ENCODE results near the gene LEMD2. TPM values are rescaled to one million over a fixed set of nuclear protein-coding genes. Genes with fewer than 3 reads are reported as not detected.

LEMD2 gene
- total RNA-seq, 1 experiment from 2014 or later, result 43.9 TPM

DNA sequence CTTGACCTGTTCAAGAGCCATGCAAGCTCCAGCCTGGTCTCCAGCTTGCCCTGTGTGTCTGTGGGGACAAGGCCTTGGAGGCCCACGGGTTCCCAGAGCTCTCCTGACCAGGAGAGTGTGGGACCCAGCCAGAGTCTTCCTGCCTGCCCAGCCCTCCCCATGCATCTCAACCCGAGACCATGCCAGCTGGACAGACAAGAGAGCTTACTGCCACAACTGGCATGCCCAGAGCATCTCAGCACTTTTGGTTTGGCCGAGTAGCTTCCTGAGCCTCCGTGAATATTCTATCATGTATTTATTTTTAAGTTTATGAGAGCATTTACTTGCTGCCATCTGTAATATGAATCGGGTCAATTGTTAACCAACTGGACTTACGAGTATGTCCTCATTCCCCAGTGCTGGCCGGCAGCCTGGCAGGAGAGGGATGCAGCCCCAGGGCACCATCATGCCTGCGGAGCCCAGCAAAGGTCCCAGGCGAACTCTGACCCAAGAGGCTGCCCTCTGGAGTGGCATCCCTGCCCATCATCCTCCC, 57.1 kb downstream of the LEMD2 start:
- H3K9me2 ChIP-seq (ENCODE audit: insufficient read depth), result no peaks in the 10 kb centered on the region
- H3K4me2 ChIP-seq (ENCODE audit: low read length), result no peak overlapping the region
- no peak overlapping the region for H2AFZ ChIP-seq (ENCODE audit: low read depth, low read length, poor library complexity, severe bottlenecking)
- H3K9me3 ChIP-seq (ENCODE audit: control insufficient read depth in 1 of 2, insufficient read depth in 1 of 2, low read depth in 1 of 2, low read length in 2 of 2), result no peaks in the 10 kb centered on the region
- H3K36me3 ChIP-seq (ENCODE audit: control insufficient read depth in 1 of 2, insufficient read depth in 2 of 2, low read length in 2 of 2), result no peaks in the 10 kb centered on the region
- no peaks in the 10 kb centered on the region for H4K20me1 ChIP-seq (ENCODE audit: insufficient read depth)
- ChIA-PET POLR2A (no interaction called here), RAD21 (ENCODE audit: low non-redundant PET in 1 of 2, low total read pairs in 2 of 2, uncharacterized antibody in 2 of 2, unreplicated experiment in 2 of 2) (no interaction called here), CTCF (interaction anchor here (0.9 kb wide), 1 partner anchor 21 kb away, joined by 3 read pairs; the partner anchor contains the start of gene UQCC2)
- peaks cover 0 to 10% of the 10 kb centered on the region in 2 experiments; a peak in 2 of 4 replicates for H3K4me1 ChIP-seq (ENCODE audit: control insufficient read depth in 1 of 2, insufficient read depth in 2 of 2, low read length in 2 of 2)
- DNase-seq (ENCODE audit: low read depth, low spot score) (no peak), ATAC-seq (no peak)
- H3K9ac ChIP-seq (ENCODE audit: low read length), result no peak overlapping the region
- no peaks in the 10 kb centered on the region for H3K79me2 ChIP-seq (ENCODE audit: insufficient read depth, low read length)
- TF ChIP-seq ELF1 (IDR thresholded peaks at IDR 0.05; ENCODE audit: borderline replicate concordance, low read depth) (no peak), EZH2phosphoT487 (IDR thresholded peaks at IDR 0.05; ENCODE audit: borderline replicate concordance) (no peak), CEBPB (IDR thresholded peaks at IDR 0.05; ENCODE audit: low read depth) (no peak), POLR2A (IDR thresholded peaks at IDR 0.05; ENCODE audit: borderline replicate concordance, extremely low read depth, insufficient read depth, insufficient read length) (no peak), POLR2AphosphoS5 (IDR thresholded peaks at IDR 0.05; ENCODE audit: low read depth, low read length) (no peak), TCF7L2 (IDR thresholded peaks at IDR 0.05; ENCODE audit: borderline replicate concordance, extremely low read depth, insufficient read depth, insufficient read length) (no peak), ZFX (IDR thresholded peaks at IDR 0.05) (no peak), JUND (IDR thresholded peaks at IDR 0.05) (no peak), RAD21 (IDR thresholded peaks at IDR 0.05; ENCODE audit: low read depth) (no peak)
- TF ChIP-seq, protein P1, sequence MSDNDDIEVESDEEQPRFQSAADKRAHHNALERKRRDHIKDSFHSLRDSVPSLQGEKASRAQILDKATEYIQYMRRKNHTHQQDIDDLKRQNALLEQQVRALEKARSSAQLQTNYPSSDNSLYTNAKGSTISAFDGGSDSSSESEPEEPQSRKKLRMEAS (IDR thresholded peaks at IDR 0.05), result no peak
- TF ChIP-seq, protein P2, sequence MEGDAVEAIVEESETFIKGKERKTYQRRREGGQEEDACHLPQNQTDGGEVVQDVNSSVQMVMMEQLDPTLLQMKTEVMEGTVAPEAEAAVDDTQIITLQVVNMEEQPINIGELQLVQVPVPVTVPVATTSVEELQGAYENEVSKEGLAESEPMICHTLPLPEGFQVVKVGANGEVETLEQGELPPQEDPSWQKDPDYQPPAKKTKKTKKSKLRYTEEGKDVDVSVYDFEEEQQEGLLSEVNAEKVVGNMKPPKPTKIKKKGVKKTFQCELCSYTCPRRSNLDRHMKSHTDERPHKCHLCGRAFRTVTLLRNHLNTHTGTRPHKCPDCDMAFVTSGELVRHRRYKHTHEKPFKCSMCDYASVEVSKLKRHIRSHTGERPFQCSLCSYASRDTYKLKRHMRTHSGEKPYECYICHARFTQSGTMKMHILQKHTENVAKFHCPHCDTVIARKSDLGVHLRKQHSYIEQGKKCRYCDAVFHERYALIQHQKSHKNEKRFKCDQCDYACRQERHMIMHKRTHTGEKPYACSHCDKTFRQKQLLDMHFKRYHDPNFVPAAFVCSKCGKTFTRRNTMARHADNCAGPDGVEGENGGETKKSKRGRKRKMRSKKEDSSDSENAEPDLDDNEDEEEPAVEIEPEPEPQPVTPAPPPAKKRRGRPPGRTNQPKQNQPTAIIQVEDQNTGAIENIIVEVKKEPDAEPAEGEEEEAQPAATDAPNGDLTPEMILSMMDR (IDR thresholded peaks at IDR 0.05 in 2 of 3, conservative IDR thresholded peaks at IDR 0.05 in 1 of 3; ENCODE audit: borderline replicate concordance in 1 of 3, insufficient read depth in 1 of 3, low read depth in 2 of 3, low read length in 2 of 3), result no peak
- TF ChIP-seq, protein P3, sequence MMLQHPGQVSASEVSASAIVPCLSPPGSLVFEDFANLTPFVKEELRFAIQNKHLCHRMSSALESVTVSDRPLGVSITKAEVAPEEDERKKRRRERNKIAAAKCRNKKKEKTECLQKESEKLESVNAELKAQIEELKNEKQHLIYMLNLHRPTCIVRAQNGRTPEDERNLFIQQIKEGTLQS (IDR thresholded peaks at IDR 0.05), result no peak
- TF ChIP-seq, protein P4, sequence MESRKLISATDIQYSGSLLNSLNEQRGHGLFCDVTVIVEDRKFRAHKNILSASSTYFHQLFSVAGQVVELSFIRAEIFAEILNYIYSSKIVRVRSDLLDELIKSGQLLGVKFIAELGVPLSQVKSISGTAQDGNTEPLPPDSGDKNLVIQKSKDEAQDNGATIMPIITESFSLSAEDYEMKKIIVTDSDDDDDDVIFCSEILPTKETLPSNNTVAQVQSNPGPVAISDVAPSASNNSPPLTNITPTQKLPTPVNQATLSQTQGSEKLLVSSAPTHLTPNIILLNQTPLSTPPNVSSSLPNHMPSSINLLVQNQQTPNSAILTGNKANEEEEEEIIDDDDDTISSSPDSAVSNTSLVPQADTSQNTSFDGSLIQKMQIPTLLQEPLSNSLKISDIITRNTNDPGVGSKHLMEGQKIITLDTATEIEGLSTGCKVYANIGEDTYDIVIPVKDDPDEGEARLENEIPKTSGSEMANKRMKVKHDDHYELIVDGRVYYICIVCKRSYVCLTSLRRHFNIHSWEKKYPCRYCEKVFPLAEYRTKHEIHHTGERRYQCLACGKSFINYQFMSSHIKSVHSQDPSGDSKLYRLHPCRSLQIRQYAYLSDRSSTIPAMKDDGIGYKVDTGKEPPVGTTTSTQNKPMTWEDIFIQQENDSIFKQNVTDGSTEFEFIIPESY (IDR thresholded peaks at IDR 0.05; ENCODE audit: extremely low read depth, insufficient replicate concordance, low read length), result no peak
- BruUV-seq (replicated peaks), result no TSS peak
- no peak overlapping the region for H3K27ac ChIP-seq (ENCODE audit: low read depth, low read length)
- H3K4me3 ChIP-seq (replicated peaks in 1 of 2; ENCODE audit: low read depth in 1 of 2, low read length in 2 of 2), result no peak overlapping the region
- H3K27me3 ChIP-seq (ENCODE audit: insufficient read depth, low read length), result no peaks in the 10 kb centered on the region
- intact Hi-C loops (cut with micrococcal nuclease), result no loop called here
